HG02571 (cell line): ENCODE results near the gene UBB.

Source experiments
- ATAC-seq: cut with Tn5 transposase; IDR thresholded peaks from one replicate; pipeline ENCODE4 v1.9.1; 2021; ENCODE audit warnings: mild to moderate bottlenecking, moderate library complexity; ENCODE audit not compliant: unreplicated experiment

The UBB gene

GRCh38 chr17:16417896-16418684 lies 37.2 kb downstream of the UBB start:
- no peak for ATAC-seq

DNA sequence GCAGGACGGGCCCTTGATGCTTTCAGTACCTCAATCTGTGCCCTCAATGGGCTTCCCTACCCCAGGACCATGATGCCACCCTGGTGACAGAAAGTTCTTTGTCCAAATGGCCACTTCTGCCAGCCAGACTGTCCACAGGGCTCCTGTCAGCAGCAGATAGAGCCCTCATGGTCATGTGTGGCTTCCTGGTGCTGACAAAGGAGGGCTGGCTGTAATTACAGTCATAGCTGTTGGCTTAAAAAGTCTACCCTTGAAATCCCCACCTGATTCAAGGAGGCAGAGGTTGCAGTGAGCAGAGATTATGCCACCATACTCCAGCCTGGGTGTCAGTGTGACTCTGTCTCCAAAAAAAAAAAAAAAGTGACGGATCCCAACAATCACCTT lies 37.8 kb downstream of the UBB start:
- no peak for ATAC-seq

- ATAC-seq: peak; percentile 33
These were observed 38.4 kb downstream of the UBB start for GRCh38 chr17:16419074-16419928.

DNA sequence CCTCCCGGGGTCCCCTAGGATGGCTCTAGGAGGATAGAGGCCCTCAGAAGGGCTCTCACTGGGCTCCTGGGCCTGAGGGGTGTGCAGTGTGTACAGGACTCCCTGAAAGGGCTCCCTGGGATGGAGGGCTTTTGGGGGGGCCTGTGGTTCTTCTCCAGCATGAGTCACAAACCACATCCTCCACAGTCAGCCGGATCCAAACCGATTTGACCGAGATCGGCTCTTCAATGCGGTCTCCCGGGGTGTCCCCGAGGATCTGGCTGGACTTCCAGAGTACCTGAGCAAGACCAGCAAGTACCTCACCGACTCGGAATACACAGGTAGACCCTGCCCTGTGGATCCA lies 39.0 kb downstream of the UBB start:
- no peak for ATAC-seq

GRCh38 chr17:16422416-16422815 lies 41.5 kb downstream of the UBB start:
- ATAC-seq: no peak

DNA sequence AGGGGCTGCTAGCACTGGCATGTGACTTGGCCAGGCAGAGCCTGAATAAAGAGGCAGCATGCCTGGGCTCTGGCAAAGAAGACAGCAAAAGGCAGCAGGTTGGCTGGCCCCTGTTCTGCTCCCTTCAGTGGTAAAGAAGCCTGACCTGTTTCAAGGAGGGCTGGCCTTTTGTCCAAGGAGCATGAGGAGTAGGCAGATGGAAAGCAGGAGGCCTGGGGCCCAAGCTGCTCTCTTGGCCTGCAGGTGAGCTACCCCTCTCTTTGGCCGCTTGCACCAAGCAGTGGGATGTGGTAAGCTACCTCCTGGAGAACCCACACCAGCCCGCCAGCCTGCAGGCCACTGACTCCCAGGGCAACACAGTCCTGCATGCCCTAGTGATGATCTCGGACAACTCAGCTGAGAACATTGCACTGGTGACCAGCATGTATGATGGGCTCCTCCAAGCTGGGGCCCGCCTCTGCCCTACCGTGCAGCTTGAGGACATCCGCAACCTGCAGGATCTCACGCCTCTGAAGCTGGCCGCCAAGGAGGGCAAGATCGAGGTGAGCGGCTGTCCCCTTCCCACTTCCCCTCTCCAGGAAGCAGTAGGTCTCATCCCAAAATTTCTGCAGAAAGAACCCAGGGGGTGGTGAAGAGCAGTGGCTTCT lies 42.5 kb downstream of the UBB start:
- no peak for ATAC-seq

- ATAC-seq: no peak
These were observed 44.3 kb downstream of the UBB start for GRCh38 chr17:16425202-16425601.

DNA sequence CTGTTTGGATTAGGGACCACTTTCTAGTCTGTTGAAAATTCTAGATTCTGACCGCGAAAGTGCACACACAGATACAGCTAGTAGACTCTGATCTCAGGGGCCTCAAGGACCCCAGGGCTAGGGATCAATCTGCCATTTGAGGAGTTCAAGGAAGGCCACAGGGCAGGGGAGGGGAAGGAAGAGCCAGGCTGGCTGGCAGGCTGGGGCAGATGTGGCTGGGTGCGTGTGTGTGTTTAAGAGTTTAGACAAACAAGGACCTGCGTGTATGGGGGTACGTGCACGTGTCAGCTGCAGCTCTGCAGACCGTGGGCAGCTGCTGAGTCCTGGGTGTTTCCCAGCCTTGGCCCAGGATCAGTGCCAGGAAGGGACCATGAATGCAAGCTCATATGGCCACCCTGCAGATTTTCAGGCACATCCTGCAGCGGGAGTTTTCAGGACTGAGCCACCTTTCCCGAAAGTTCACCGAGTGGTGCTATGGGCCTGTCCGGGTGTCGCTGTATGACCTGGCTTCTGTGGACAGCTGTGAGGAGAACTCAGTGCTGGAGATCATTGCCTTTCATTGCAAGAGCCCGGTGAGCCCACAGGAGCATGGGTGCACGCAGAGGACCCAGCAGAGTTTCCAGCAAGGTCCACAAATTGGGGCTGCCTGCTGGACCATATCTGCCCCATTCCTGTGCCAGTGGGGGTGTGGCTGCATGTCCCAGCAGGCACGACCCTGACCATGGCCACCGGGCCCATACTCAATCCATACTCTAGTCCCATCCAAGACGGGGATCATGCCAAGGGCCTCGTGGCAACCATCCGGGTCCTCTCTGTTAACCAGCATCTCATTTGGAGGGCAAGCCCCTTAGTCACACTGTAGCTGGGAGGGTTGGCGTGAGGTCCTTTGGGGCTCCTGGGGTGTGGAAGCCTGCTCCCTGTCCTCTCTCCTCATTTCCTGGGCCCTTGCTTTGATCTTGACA lies 45.1 kb downstream of the UBB start:
- ATAC-seq: no peak

DNA sequence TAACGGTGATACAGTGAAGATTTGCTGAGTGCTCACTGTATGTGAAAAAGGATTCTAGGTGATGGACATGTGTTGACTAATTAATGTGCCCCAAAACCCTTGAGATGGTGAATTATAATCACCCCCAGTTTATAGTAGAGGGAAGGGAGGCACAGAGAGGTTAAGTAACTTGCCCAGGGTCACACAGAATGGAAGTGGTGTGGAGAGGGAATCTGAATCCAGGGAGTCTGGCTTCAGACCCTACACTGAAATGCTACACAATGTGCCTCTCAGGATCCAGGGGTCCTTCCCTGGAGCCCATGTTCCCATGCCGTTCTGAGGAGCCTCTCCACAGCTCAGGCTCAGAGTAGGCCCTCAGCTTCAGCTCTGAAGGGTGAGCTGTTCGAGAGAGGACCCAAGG lies 46.1 kb downstream of the UBB start:
- no peak for ATAC-seq

GRCh38 chr17:16428098-16428882 lies 47.4 kb downstream of the UBB start:
- no peak for ATAC-seq

DNA sequence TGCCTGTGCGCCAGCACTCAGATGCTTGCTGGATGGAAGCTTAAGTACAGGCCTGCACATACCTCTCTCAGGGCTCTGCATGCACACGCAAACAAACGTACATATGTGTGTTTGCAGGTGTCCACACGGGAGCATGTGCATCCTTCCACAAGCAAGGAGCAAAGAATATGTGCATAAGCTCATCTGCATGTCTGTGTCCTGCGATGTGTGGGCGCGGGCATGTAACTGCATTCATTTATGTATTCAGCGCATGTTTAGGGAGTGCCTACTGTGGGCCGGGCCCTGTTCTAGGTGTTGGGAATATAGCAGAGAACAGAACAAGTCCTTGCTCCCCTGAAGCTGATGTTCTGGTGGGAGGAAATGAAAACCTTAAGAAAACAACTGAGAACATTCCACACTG lies 48.2 kb downstream of the UBB start:
- ATAC-seq: no peak

GRCh38 chr17:16430650-16431049 lies 49.8 kb downstream of the UBB start:
- ATAC-seq: no peak

GRCh38 chr17:16432017-16432416 lies 51.1 kb downstream of the UBB start:
- no peak for ATAC-seq
